Measurements from ENCODE around the gene IFNAR2.
A peak's percentile ranks its signal among the peaks of the same experiment; 100 is the strongest.
"Not testable (repeated sequence)": the region's sequence is repeated elsewhere in the genome, so short reads cannot be mapped to it uniquely, and the experiment has no call there.

IFNAR2 gene

DNA sequence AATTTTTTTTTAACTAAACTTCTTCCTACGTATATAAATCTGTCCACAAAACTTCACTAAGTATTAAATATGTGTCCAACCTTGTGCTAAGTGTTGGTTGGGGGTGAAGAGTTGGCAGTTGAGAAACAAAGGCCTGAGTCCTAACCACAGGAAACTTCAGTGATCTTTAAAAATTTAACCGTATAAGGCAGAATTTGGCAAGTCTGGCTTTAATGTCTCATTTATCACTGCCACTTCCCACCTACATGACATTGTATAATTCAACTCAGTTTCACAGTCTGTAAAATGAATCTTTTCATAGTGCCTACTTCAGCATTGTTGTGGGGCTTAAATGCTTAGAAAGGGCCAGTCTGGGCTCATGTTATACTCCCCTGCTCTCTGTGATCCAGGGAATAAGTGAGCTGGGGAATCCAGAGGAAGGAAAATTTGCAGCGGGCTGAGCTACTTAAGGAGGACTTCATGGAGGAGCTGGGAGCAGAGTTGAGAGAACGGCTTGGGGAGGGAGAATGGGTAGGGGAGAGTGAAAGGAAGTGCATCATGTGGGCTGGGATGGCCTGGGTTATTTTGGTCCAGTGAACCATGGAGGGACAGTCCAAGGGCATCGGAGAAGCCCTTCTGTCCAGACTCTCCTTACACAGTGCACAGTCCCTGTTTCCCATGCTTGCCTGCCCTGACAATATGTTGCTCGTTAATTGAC, 14.5 kb downstream of the IFNAR2 start:
- DNase-seq (ENCODE audit: low spot score in 2 of 2) (no peak), ATAC-seq (ENCODE audit: low read depth) (no peak)
- Mint-ChIP-seq H3K36me3 (peaks cover 49% of the 10 kb centered on the region), H3K9me3 (no peaks in the 10 kb centered on the region), H3K27me3 (no peaks in the 10 kb centered on the region), H3K4me3 (peak overlapping the region; percentile 16), H3K4me1 (peaks cover 16% of the 10 kb centered on the region), H3K27ac (peak overlapping the region; percentile 56)

DNA sequence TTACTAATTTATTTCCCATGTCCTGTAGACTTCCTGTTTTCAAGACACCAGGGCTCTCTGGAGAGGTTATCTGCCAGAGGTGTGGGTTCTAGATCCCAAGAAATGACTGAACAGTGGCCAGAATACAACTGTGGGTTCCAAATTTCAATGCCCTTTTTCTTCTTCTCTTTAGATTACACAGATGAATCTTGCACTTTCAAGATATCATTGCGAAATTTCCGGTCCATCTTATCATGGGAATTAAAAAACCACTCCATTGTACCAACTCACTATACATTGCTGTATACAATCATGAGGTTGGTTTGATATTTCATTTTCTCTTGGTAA, 15.0 kb downstream of the IFNAR2 start:
- no peaks in the 10 kb centered on the region for H3K27me3 Mint-ChIP-seq
- H3K9me3 Mint-ChIP-seq, result no peaks in the 10 kb centered on the region

DNA sequence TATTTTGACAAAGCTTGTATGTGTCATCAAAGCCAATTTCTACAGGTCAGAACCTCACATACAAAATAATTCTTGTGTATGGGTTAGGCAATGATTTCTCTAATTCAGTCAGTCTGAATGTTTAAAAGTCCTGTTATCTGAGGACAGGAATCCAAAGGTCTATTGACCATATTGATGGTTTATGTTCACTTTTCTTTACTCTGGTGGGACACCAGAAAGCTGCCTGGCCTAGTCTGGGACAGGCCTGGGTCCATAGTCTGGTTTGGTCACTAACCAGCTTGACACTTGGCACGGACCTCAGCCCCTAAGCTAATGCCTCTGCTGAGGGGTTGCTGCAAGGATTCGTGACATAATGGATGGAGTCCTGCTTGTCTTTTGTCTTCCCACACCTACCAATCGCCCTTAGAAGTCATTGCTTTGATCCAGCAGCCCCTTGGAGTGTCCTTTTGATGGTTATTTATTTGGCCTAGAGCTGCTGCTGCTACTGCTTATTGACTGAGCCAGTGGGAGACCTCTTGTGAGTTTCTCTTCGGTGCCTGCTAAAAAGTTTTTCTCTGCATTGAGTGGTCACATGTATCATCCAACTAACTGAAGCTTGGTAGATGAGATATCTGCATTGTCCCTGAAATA, 15.7 kb downstream of the IFNAR2 start:
- peaks cover 51% of the 10 kb centered on the region for H3K36me3 Mint-ChIP-seq
- ATAC-seq (ENCODE audit: low read depth) (no peak), DNase-seq (ENCODE audit: low spot score in 2 of 2) (no peak)
- peaks cover 9% of the 10 kb centered on the region for H3K4me1 Mint-ChIP-seq
- no peaks in the 10 kb centered on the region for H3K9me3 Mint-ChIP-seq
- H3K4me3 Mint-ChIP-seq, result no peak overlapping the region
- H3K27ac Mint-ChIP-seq, result peak overlapping the region; percentile 56
- H3K27me3 Mint-ChIP-seq, result no peaks in the 10 kb centered on the region

More for the DNA sequence above, 15.0 kb downstream of the IFNAR2 start:
- peaks cover 14% of the 10 kb centered on the region for H3K4me1 Mint-ChIP-seq
- DNase-seq (ENCODE audit: low spot score in 2 of 2) (no peak), ATAC-seq (ENCODE audit: low read depth) (no peak)
- H3K27ac Mint-ChIP-seq, result peak overlapping the region; percentile 56
- peaks cover 53% of the 10 kb centered on the region for H3K36me3 Mint-ChIP-seq
- no peak overlapping the region for H3K4me3 Mint-ChIP-seq

GRCh38 chr21:33246506-33246905, 16.8 kb downstream of the IFNAR2 start:
- no peak overlapping the region for H3K27ac Mint-ChIP-seq
- peaks cover 13% of the 10 kb centered on the region for H3K4me1 Mint-ChIP-seq
- DNase-seq (ENCODE audit: low spot score in 2 of 2) (no peak), ATAC-seq (ENCODE audit: low read depth) (no peak)
- H3K9me3 Mint-ChIP-seq, result no peaks in the 10 kb centered on the region
- peaks cover 60% of the 10 kb centered on the region for H3K36me3 Mint-ChIP-seq
- no peak overlapping the region for H3K4me3 Mint-ChIP-seq
- no peaks in the 10 kb centered on the region for H3K27me3 Mint-ChIP-seq

DNA sequence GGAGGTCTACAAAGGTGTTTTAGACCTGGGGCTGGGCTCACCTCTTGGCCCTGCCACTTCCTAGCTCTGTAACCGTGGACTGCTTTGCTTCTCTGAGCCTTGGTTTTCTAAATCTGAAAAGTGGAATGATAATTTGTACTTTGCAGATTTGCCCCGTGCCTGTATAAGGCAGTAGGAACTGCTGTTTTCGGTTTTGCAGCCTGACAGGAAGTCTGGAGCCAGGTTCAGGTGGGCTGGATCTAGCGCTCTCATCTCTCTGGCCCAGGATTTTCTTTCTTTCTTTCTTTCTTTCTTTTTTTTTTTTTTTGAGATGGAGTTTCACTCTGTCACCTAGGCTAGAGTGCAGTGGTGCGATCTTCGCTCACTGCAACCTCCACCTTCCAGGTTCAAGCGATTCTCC, 17.2 kb downstream of the IFNAR2 start:
- H3K36me3 Mint-ChIP-seq, result peaks cover 57% of the 10 kb centered on the region
- no peak overlapping the region for H3K27ac Mint-ChIP-seq
- no peak overlapping the region for H3K4me3 Mint-ChIP-seq
- ATAC-seq (ENCODE audit: low read depth), result no peak
- no peaks in the 10 kb centered on the region for H3K27me3 Mint-ChIP-seq
- no peaks in the 10 kb centered on the region for H3K9me3 Mint-ChIP-seq
- no peak for DNase-seq (ENCODE audit: low spot score in 2 of 2)
- peaks cover 13% of the 10 kb centered on the region for H3K4me1 Mint-ChIP-seq

GRCh38 chr21:33247599-33247998, 17.9 kb downstream of the IFNAR2 start:
- Mint-ChIP-seq H3K4me3 (no peak overlapping the region), H3K4me1 (peaks cover 13% of the 10 kb centered on the region)

GRCh38 chr21:33249331-33250002, 19.7 kb downstream of the IFNAR2 start:
- DNase-seq (ENCODE audit: low spot score in 2 of 2) (no peak), ATAC-seq (ENCODE audit: low read depth) (no peak)
- Mint-ChIP-seq H3K4me1 (peaks cover 10% of the 10 kb centered on the region), H3K4me3 (no peak overlapping the region), H3K27ac (peak overlapping the region; percentile 51), H3K9me3 (no peaks in the 10 kb centered on the region), H3K27me3 (no peaks in the 10 kb centered on the region), H3K36me3 (peaks cover 55% of the 10 kb centered on the region)

More at GRCh38 chr21:33247599-33247998, 17.9 kb downstream of the IFNAR2 start:
- DNase-seq (ENCODE audit: low spot score in 2 of 2) (no peak), ATAC-seq (ENCODE audit: low read depth) (no peak)
- no peaks in the 10 kb centered on the region for H3K9me3 Mint-ChIP-seq
- H3K27ac Mint-ChIP-seq, result peak overlapping the region; percentile 83
- H3K36me3 Mint-ChIP-seq, result peaks cover 56% of the 10 kb centered on the region
- no peaks in the 10 kb centered on the region for H3K27me3 Mint-ChIP-seq

DNA sequence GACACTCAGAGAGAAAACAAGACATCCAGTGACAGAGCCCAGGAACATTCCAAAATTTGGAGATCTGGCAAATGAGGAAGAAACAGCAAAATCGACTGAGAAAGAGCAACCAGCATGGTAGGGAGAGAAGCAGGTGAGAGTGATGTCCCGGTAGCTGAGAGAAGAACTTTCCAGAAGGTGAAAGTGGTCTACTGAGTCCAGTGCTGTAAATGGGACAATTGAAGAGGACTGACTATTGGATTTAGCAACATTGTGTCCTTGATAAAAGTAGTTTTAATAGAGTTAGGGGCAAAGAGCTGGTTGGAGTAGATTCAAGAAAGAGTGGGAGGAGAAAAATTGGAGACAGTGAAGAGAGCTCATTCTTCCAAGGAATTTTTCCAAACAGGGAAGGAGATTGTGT, 21.4 kb downstream of the IFNAR2 start:
- Mint-ChIP-seq H3K36me3 (peaks cover 54% of the 10 kb centered on the region), H3K27me3 (no peaks in the 10 kb centered on the region), H3K27ac (peak overlapping the region; percentile 51), H3K9me3 (no peaks in the 10 kb centered on the region), H3K4me1 (peaks cover 11% of the 10 kb centered on the region), H3K4me3 (no peak overlapping the region)
- no peak for ATAC-seq (ENCODE audit: low read depth)
- DNase-seq (ENCODE audit: low spot score in 2 of 2), result no peak

- peaks cover 55% of the 10 kb centered on the region for H3K36me3 Mint-ChIP-seq
- H3K9me3 Mint-ChIP-seq; ATAC-seq (ENCODE audit: low read depth); H3K4me1 Mint-ChIP-seq; DNase-seq (ENCODE audit: low spot score in 2 of 2); H3K27me3 Mint-ChIP-seq; H3K27ac Mint-ChIP-seq; H3K4me3 Mint-ChIP-seq: not testable (repeated sequence)
Observed at GRCh38 chr21:33253382-33253781, 23.6 kb downstream of the IFNAR2 start.

DNA sequence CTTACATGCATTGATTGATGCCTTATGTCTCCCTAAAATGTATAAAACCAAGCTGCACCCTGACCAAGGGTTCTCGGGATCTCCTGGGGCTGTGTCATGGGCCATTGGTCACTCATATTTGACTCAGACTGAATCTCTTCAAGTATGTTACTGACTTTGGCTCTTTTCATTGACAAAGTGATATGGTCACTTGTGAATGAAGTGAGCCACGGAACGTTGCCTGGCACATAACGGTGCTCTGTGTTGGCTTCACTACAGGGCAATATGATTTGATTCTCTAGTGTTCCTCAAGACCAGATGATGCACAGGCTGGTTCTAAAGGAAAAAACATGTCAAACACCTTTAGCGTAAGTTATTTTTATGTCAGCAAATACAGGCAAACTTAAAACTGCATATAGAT, 25.0 kb downstream of the IFNAR2 start:
- no peak for ATAC-seq (ENCODE audit: low read depth)
- Mint-ChIP-seq H3K4me3 (no peak overlapping the region), H3K36me3 (peaks cover 49% of the 10 kb centered on the region), H3K9me3 (no peaks in the 10 kb centered on the region), H3K27me3 (no peaks in the 10 kb centered on the region), H3K4me1 (peaks cover 12% of the 10 kb centered on the region), H3K27ac (peak overlapping the region; percentile 12)
- DNase-seq (ENCODE audit: low spot score in 2 of 2), result no peak

DNA sequence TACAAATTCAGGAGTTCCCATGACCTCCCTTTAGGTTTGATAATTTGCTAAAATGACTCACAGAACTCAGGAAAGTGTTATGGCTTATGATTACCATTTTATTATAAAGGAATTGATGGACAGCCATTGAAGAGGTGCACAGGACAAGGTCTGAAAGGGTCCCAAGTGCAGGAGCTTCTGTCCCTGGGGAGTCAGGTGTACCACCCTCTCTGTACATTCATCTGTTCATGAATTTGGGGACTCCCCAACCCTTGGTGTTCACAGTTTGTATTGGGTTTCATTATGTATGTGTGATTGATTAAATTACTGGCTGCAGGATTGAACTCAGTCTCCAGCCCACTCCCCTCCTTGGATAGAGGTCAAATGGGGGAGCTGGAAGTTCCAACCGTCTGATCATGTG, 25.7 kb downstream of the IFNAR2 start:
- no peak overlapping the region for H3K4me3 Mint-ChIP-seq
- no peak for ATAC-seq (ENCODE audit: low read depth)
- no peaks in the 10 kb centered on the region for H3K9me3 Mint-ChIP-seq
- DNase-seq (ENCODE audit: low spot score in 2 of 2), result no peak
- peaks cover 12% of the 10 kb centered on the region for H3K4me1 Mint-ChIP-seq
- no peaks in the 10 kb centered on the region for H3K27me3 Mint-ChIP-seq
- H3K36me3 Mint-ChIP-seq, result peaks cover 47% of the 10 kb centered on the region
- H3K27ac Mint-ChIP-seq, result peak overlapping the region; percentile 12

- Mint-ChIP-seq H3K4me1 (peaks cover 8% of the 10 kb centered on the region), H3K36me3 (peaks cover 42% of the 10 kb centered on the region), H3K9me3 (no peaks in the 10 kb centered on the region), H3K27ac (peak overlapping the region; percentile 10), H3K4me3 (no peak overlapping the region), H3K27me3 (no peaks in the 10 kb centered on the region)
- no peak for ATAC-seq (ENCODE audit: low read depth)
- no peak for DNase-seq (ENCODE audit: low spot score in 2 of 2)
Observed at GRCh38 chr21:33256019-33256418, 26.3 kb downstream of the IFNAR2 start.

- no peak for DNase-seq (ENCODE audit: low spot score in 2 of 2)
- no peaks in the 10 kb centered on the region for H3K27me3 Mint-ChIP-seq
- H3K4me3 Mint-ChIP-seq, result no peak overlapping the region
- peaks cover 37% of the 10 kb centered on the region for H3K36me3 Mint-ChIP-seq
- H3K9me3 Mint-ChIP-seq, result no peaks in the 10 kb centered on the region
- H3K27ac Mint-ChIP-seq, result peak overlapping the region; percentile 46
- peaks cover 10% of the 10 kb centered on the region for H3K4me1 Mint-ChIP-seq
- no peak for ATAC-seq (ENCODE audit: low read depth)
Observed at GRCh38 chr21:33257094-33257803, 27.5 kb downstream of the IFNAR2 start.

DNA sequence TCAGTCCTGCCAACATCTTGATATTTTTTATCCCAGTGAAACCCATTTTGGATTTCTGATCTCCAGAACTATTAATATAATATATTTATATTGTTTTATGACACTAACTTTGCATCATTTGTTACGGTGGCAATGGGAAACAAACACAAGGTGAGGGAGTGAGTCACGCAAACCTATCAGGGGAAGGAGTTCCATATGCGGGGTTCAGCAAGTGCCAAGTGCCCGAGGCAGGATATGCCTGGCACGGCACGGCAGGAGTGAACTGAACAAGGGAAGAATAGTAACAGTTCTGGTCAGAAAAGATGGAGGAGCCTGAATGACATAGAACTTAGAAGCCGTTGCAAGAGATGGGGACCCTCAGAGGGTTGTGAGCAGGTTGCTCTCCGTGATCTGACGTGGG, 28.7 kb downstream of the IFNAR2 start:
- DNase-seq (ENCODE audit: low spot score in 2 of 2), result no peak
- H3K27me3 Mint-ChIP-seq, result no peaks in the 10 kb centered on the region
- H3K36me3 Mint-ChIP-seq, result peaks cover 31% of the 10 kb centered on the region
- H3K4me3 Mint-ChIP-seq, result no peak overlapping the region
- peaks cover 10% of the 10 kb centered on the region for H3K4me1 Mint-ChIP-seq
- peak overlapping the region; percentile 46 for H3K27ac Mint-ChIP-seq
- no peak for ATAC-seq (ENCODE audit: low read depth)
- no peaks in the 10 kb centered on the region for H3K9me3 Mint-ChIP-seq

All from memory B cell (primary cell).